ENCODE results near the gene ZNF497. TPM values are rescaled to one million over a fixed set of nuclear protein-coding genes. Genes with fewer than 3 reads are reported as not detected.
A peak's percentile ranks its signal among the peaks of the same experiment; 100 is the strongest.

The ZNF497 gene
- total and polyA plus RNA-seq, 2 of the 13 experiments (the other 11 are each of a cell fraction or from before 2014, with no cell fraction given) = 1.5 to 1.9 TPM

- TF ChIP-seq NR0B2 (CRISPR knock-in tag; IDR thresholded peaks at IDR 0.05) (peak; percentile 3; the same call in 1 of the 2 replicates), ZSCAN29 (CRISPR knock-in tag; conservative IDR thresholded peaks at IDR 0.05) (no peak), FUBP1 (CRISPR knock-in tag; IDR thresholded peaks at IDR 0.05; ENCODE audit: borderline replicate concordance) (no peak), MBD4 (IDR thresholded peaks at IDR 0.05; ENCODE audit: borderline replicate concordance, low read length) (no peak), ZNF839 (CRISPR knock-in tag; IDR thresholded peaks at IDR 0.05; ENCODE audit: borderline replicate concordance) (no peak), USF2 (IDR thresholded peaks at IDR 0.05; ENCODE audit: low read depth, low read length) (no peak), USF2 (CRISPR knock-in tag; IDR thresholded peaks at IDR 0.05; ENCODE audit: borderline replicate concordance) (no peak), IRX3 (CRISPR knock-in tag; IDR thresholded peaks at IDR 0.05; ENCODE audit: borderline replicate concordance, low read depth) (no peak; the same call in 1 of the 2 replicates), ZNF143 (CRISPR knock-in tag; IDR thresholded peaks at IDR 0.05) (peak; percentile 83), HINFP (CRISPR knock-in tag; IDR thresholded peaks at IDR 0.05; ENCODE audit: low read depth) (peak; percentile 66; the same call in 1 of the 2 replicates), SP2 (CRISPR knock-in tag; IDR thresholded peaks at IDR 0.05) (no peak; the same call in 1 of the 2 replicates), ZNF782 (CRISPR knock-in tag; IDR thresholded peaks at IDR 0.05; ENCODE audit: borderline replicate concordance) (peak; percentile 61; the same call in 1 of the 2 replicates), ZNF703 (CRISPR knock-in tag; IDR thresholded peaks at IDR 0.05; ENCODE audit: borderline replicate concordance) (no peak), SKIL (CRISPR knock-in tag; IDR thresholded peaks at IDR 0.05; ENCODE audit: borderline replicate concordance) (no peak), ZNF510 (CRISPR knock-in tag; IDR thresholded peaks at IDR 0.05; ENCODE audit: low read depth) (no peak), ZBTB2 (CRISPR knock-in tag; IDR thresholded peaks at IDR 0.05; ENCODE audit: low read depth) (peak; percentile 86), ATM (IDR thresholded peaks at IDR 0.05; ENCODE audit: borderline replicate concordance) (no peak), ZNF253 (CRISPR knock-in tag; IDR thresholded peaks at IDR 0.05; ENCODE audit: borderline replicate concordance) (no peak)
Observed at GRCh38 chr19:58362272-58362994, at the start of gene ZNF497 (continued).
